Right lung (tissue), 5 donors: ENCODE measurements around the gene P3H3. TPM values are rescaled to one million over a fixed set of nuclear protein-coding genes. Genes with fewer than 3 reads are reported as not detected.

Source experiments
- DNase-seq, 2 donors: peaks; one replicate each; pipeline ENCODE4 v3.0.0-alpha.2; 2013
- polyA plus RNA-seq, 5 donors: library from polyadenylated mRNA; unstranded; fragments of 120-200 nt; gene quantifications; one replicate each; pipeline versions ENCODE4 v1.2.1 to v1.2.3, GENCODE V29; 2013; ENCODE audit warnings: inconsistent platforms in 1 of 5, low replicate concordance in 1 of 5; ENCODE audit not compliant: insufficient read length in 5 of 5, insufficient read depth in 1 of 5

The P3H3 gene
- polyA plus RNA-seq, 5 donors, result 14.5 to 40.9 (median 21.7) TPM

DNA sequence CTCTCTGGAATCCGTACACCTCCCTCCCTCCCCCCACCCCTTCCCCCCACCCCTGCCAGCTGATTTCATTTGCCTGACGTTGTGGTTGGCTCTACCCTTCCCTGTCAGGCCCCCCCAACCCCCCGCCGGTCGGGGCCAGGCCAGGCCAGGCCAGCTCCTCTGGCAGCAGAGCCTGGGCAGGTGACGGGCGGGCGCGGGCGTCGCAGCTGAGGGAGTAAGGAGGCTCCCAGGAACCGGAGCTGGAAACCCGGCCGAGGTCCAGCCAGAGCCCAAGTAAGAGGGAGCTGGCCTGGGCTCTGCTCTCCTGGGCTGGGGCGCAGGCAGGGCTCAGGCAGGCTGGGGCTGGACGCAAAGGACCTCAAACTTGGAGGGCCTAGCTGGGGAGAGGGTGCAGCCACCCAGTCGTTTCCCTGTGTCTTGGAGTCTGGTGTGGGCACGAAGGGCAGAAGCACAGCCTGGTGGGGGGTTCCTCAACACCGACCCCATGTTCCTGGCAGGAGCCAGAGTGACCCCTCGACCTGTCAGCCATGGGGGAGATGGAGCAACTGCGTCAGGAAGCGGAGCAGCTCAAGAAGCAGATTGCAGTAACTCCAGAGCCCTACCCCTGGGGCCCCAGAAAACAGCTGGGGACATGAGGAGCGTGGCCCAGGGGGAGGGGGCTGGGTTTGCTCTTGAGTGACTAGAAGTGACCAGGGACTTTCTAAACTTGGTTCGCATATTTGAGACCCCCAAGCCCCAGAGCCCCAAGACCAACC, 12.7 kb downstream of the P3H3 start, which contains the start of gene GNB3:
GNB3 (plus strand) TSS at position 165 of the 755 bp plus-strand sequence; CDS start at position 528, 363 bp downstream.
- no peak for DNase-seq

DNA sequence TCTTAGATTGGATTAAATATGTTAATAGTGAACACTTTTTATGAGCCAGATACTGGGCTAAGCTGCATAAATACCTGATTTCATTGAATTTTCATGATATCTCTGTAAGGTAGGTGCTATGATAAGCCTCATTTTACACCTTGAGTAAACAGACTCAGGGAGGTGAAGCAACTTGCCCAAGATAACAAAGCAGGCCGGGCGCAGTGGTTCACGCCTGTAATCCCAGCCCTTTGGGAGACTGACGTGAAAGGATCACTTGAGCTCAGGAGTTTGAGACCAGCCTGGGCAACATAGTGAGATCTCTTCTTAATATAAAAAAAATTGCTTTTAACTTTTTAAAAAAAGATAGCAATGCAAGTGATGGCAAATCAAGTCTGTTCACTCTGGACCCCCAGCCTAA, 13.9 kb downstream of the P3H3 start:
- DNase-seq, result no peak

DNA sequence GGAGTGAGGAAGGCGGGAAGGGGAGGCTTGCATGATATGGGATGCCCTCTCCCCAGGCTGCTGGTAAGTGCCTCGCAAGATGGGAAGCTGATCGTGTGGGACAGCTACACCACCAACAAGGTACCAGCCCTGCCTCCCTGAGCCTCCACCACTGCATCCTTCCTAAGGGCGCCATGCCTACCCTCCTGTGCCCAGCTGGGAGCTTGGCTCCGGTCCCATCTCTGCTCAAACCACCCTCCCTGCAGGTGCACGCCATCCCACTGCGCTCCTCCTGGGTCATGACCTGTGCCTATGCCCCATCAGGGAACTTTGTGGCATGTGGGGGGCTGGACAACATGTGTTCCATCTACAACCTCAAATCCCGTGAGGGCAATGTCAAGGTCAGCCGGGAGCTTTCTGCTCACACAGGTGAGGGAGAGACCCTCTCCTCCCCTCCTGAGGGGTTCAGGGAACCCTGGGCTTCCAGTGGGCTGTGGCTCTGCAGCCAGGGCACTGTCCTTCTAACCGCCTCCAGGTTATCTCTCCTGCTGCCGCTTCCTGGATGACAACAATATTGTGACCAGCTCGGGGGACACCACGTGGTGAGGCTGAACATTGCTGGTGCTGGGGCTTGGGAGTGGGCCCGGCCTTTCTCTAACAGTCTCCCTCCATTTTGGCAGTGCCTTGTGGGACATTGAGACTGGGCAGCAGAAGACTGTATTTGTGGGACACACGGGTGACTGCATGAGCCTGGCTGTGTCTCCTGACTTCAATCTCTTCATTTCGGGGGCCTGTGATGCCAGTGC, 15.1 kb downstream of the P3H3 start:
- DNase-seq, result no peak

DNA sequence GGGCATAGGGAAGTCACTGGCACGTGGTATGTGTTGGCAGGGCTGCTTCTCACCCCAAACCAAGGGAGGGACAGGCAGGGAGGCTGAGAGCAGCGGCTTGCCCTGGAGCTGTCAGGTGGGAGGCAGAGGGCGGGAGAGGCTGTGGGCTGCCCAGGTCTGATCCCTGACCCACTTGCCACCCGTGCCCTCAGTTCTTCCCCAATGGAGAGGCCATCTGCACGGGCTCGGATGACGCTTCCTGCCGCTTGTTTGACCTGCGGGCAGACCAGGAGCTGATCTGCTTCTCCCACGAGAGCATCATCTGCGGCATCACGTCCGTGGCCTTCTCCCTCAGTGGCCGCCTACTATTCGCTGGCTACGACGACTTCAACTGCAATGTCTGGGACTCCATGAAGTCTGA, 17.2 kb downstream of the P3H3 start:
- no peak for DNase-seq

DNA sequence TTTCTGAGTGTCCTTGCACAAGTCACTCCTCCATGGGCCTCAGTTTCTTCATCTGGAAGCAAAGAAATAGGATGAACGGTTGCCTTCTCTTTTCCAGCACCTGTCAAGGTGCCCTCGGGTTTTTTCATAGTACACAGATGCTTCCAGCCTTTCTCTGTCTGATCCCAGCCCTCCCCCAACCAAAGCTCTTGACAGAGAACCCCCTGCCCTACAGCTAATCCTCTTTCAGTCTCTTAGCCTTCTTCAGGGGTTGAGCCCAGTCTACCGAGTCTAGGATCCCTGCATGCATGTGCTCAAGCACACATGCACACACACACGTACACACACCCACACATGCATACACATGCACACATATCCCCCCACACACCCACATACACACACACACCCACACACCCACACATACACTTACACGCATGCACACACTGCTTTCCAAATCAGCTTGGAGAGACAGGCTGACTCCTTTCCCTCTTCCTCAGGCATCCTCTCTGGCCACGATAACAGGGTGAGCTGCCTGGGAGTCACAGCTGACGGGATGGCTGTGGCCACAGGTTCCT, 18.2 kb downstream of the P3H3 start:
- DNase-seq, result no peak

DNA sequence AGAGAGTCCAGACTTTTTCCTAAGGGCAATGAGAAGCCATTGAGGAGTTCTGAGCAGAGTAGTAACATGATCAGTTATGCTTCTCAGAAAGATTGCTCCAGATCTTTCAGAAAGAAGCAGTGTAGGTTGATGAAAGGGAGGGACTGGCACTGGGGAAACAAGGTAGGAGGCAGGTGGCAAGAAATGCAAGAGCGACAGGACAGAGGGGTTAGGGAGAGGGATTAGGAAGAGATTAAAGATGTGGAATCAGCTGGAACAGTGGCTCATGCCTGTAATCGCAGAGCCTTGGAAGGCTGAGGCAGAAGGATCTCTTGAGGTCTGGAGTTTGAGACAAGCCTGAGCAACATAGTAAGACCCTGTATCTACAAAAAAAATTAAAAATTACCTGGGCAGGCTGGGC, 19.5 kb downstream of the P3H3 start:
- DNase-seq, result no peak

DNA sequence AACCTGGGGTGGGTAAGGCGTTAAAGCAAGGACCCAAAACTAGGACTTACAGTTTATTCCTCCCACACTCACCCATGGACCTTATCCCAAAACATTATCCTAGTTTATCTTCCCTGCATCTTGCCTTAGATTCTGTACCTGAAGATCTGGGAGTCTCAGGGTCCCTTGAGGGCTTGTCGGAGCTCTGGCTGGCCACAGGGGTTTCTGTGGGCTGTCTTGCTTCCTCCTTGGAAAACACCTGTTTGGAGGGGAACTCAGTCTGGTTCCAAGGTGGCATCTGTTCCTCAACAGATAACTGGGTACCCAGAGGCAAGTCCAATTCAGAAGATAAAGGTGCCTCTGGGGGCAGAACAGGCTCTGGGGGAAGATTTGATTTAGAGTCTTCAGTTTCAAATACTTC, 21.2 kb downstream of the P3H3 start:
- no peak for DNase-seq

DNA sequence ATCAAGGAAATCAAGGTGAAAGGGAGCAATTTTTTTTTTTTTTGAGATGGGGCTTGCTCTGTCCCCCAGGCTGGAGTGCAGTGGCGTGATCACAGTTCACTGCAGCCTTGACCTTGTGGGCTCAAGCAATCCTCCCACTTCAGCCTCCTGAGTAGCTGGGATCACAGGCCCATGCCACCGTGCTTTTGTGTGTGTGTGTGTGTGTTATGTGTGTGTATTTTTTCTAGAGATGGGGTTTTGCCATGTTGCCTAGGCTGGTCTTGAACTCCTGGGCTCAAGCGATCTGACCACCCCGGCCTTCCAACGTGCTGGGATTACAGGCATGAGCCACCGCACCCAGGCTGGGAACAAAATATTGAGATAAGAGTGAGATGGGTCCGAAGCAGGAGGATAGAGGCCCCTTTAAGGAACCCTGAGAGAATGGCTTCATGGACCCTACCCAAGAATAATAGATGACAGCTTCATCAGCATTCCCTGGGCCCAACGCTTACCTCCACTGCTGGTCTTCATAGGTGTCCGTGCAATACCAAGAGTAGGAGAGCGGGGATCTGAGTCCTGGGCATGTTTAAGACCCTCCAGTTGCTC, 21.9 kb downstream of the P3H3 start:
- DNase-seq, result no peak

DNA sequence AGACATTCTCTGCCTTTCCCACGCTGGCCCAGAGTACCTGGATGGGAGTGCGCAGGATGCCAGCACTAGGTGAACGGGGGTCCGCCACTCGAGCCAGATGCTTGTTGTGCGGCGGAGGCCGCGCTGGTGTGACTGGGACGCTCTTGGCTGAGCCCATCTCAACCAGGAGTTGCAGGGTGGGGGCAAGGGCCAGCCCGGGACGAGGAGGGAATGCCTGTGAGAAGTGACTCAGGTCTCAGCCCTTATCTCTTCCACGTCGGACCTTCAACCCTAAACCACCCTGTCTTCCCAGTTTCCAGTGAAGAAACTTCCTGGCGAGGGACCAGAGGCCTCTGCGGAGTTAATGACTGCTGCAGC, 22.6 kb downstream of the P3H3 start:
- DNase-seq, result no peak

DNA sequence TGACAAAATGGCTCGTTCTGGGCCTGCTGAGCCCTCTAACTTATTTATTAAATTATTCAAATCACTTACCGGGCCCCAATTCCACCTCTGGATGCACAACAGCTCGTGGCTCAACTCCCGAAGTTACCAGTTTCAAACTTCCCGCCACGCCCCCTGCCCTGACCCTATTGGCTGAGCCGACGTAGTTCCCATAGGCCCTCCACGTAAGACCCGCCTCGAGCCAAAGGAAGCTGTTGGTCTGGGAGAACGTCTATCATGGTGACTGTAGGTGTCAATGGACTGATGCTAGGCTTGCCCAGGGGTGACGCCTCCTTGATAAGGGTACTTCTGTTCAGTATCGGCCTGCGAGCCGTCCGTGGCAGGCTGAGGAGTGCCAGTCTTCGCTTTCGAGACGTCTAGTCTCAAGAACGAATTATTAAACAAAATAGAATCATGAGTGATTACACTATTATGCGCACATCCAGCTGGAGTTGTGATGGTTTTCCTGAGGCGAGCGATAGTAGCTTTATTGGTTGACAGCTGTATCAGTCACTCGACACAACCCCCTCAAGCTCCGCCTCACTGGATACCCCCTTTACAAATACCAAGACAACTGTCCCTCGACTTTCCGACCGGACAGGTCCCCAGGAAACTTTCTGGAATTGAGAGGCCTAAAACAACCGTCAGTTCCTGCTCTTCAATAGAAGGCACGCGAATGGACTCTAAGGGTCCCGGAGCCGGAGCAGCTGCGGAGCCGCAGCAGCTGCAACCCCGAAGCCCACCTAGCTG, 23.1 kb downstream of the P3H3 start, which contains the start of gene CDCA3:
CDCA3 (minus strand) TSS at position 134 of the 768 bp plus-strand sequence. CDS start 334 bp downstream, outside the sequence.
- peak; percentile 93 to 96 for DNase-seq

DNA sequence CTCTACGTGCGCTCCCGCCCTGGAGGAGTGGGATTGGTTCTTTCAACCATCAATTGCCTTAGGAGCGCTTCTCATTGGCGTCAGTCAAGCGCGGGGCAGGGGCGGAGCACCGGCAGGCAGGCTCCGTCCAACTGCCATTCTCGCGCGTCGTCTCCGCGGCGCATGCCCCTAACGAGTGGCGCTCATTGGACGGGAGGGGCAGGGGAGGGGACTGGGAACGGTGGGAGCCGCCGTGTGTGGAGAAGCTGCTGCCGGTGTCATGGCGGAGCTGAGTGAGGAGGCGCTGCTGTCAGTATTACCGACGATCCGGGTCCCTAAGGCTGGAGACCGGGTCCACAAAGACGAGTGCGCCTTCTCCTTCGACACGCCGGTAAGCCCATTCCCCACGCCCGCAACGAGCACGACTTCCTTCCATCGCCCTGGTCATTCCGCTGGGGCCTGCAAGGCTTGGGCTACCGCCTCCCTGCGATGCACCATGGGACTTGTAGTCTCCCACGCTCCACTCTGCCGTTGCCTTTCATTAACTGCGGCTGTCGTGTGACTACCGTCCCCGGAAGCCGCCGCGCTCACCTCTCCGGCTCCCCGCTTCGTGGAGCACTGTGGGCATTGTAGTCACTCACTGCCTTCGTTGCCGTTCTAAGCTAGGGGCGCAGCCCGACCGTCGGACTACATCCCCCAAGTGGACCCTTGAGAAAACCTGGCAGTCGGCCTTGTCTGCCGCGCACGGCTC, 23.9 kb downstream of the P3H3 start, which contains the start of gene USP5:
USP5 (plus strand) TSS at position 230 of the 730 bp plus-strand sequence; CDS start at position 260, 30 bp downstream.
- peak; percentile 99 for DNase-seq

DNA sequence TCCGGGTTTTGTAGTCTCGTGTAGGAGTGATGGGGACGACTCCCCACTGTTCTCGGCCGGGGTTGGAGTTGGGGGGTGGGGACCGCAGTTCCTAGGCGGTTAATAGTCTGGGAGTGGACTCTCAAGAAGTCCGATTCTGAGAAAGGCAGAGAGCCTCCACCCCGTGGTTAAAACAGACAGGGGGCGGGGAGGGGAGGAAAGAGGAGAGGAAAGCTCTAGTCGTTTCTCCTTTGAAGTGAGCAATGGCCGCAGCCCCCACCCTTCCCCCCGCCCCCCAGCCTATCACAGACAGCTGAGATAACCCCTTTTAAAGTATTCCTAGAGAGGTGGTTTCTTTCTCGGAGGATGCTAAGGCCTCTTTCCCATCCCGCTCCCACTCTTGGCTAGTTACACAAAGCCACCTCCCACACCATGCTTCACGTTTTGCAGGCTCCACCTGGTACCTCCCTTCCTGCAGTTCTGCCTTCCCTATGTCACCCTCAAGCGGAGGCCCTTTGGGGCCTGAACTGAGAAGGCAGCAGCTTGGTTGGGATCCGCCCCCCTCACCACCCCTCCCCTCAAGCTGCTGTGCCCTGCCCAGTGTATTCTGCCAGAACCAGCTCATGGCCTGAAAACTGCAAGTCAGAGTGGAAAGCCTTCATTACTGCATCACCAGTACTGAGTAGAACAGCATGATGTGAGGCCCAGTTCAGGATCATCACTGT, 24.6 kb downstream of the P3H3 start:
- peak in 1 of 2 donors; percentile 28 for DNase-seq

DNA sequence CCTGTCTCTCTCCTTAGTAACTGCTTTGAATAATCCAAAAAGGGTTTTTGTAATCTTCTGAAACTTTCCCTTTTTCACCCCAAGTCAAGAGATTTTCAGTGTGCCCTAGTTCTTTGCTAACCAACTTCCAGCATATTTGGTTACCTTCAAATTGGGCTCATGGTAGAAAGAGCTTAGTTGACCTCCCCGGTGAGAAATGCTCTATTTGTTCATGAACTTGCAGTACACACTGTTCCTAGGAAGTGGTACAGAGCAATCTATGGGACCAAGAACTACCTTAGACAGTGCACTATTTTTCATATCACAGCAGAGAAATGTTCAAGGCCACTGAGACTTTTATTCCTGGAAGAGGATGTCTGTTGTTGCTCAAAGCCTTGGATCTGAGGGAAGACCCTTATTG, 25.4 kb downstream of the P3H3 start:
- no peak for DNase-seq

DNA sequence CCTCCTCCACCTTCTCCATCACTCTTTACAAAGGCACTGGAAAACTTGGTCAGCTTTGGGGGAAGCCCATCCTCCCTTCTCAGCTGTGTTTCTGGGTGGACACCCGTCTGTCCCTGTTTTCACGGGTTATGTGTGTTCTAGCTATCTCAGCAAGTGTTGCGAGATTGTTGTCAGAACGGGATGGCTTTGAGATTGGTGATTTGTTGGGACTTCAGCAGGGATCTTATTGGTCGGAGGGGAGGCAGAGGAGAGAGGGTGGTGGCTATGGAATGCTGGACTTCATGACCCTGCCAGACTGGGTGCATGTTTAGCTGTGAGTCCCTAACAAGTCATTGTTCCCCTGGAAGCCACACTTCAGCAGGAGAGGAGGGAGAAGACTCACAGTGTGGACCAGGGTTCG, 25.8 kb downstream of the P3H3 start:
- DNase-seq, result no peak

DNA sequence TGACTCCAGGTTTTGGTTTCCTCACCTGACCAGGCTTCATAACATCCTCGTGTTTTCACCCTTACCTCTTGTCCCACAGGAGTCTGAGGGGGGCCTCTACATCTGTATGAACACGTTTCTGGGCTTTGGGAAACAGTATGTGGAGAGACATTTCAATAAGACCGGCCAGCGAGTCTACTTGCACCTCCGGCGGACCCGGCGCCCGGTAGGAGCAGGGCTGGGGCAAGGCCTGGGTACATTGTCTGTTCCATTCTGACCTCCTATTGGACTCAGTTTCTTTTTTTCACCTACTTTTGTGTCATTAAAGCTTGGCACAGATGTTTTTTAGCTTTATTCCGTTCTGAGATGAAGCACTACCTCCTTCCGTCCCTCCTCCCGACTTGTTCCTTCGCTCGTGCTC, 27.1 kb downstream of the P3H3 start:
- DNase-seq, result no peak

DNA sequence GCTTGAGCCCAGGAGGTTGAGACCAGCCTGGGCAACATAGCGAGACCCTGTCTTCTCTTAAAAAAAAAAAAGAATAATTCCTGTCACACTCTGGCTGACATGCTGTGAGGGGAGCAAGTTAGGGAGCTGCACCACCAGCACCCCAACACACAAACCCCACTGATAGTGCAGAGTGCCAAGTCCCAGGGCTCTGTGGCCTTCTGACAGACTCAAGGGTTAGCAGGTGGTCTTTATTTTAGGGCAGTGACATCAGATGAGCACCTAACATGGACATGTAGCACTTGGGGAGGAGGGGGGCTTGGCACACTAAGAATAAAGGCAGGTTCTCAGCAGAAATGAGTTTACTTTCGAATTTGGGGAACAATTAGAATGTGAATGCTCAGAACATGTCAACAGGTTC, 30.6 kb downstream of the P3H3 start:
- DNase-seq, result no peak

DNA sequence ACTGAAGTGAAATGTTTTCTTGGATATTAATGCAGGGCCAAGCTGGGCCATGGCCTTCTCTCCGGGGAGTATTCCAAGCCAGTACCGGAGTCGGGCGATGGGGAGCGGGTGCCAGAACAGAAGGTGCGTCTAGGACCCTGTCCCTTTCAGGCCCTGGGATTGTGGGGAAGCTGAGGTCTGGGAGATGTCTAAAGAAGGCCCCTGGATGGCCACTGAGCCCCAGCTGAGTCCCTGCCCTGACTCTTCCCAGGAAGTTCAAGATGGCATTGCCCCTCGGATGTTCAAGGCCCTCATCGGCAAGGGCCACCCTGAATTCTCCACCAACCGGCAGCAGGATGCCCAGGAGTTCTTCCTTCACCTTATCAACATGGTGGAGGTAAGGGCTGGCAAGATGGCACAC, 31.9 kb downstream of the P3H3 start:
- no peak for DNase-seq

DNA sequence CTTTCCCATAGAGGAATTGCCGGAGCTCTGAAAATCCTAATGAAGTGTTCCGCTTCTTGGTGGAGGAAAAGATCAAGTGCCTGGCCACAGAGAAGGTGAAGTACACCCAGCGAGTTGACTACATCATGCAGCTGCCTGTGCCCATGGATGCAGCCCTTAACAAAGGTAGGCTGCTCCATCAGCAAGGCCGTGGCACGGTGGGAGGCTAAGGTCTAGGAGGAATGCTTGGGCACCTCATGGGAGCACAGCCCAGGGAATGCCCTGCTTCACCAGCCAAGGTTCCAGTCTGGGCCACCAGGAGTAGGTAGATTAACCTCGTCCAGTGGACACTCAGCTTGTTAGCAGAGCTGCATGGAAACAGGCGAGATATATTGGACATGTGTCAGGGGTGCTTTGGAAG, 32.7 kb downstream of the P3H3 start:
- no peak for DNase-seq

DNA sequence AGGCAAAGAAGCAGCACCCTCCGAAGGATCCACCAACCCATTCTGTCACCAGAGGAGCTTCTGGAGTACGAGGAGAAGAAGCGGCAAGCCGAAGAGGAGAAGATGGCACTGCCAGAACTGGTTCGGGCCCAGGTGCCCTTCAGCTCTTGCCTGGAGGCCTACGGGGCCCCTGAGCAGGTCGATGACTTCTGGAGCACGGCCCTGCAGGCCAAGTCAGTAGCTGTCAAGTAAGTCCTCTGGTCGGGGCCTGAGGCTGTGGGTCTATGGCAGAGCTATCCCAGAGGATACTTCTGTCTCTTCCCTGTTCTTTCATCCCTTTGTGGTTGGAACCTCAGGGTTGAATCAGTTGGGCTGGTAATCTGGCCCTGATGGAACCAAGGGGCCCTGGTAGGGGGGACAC, 33.2 kb downstream of the P3H3 start:
- no peak for DNase-seq

DNA sequence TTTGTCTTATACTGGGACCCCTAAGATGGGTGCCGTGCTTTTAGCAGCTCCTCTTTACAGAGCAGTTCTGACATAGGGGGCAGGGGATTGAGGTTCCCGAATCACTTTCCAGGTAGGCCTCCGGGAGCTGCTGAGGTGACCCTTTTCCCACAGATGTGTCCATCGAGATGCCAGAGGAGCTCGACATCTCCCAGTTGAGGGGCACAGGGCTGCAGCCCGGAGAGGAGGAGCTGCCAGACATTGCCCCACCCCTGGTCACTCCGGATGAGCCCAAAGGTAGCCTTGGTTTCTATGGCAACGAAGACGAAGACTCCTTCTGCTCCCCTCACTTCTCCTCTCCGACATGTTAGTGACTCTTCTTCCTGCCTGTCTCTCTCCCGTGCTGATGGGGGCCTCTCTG, 34.8 kb downstream of the P3H3 start:
- no peak for DNase-seq
